Endometrium (tissue), 2 donors: ENCODE results near the gene GOLGA6D.
"Not testable (repeated sequence)": the region's sequence is repeated elsewhere in the genome, so short reads cannot be mapped to it uniquely, and the experiment has no call there.

Source experiments
- FAIRE-seq: peaks from 2 replicates; lab custom pipeline; 2012; peaks lifted over from hg19 to GRCh38; lab: Jason Lieb, UNC
- donor health status: control.
- donor health status: control.

GOLGA6D gene, protein sequence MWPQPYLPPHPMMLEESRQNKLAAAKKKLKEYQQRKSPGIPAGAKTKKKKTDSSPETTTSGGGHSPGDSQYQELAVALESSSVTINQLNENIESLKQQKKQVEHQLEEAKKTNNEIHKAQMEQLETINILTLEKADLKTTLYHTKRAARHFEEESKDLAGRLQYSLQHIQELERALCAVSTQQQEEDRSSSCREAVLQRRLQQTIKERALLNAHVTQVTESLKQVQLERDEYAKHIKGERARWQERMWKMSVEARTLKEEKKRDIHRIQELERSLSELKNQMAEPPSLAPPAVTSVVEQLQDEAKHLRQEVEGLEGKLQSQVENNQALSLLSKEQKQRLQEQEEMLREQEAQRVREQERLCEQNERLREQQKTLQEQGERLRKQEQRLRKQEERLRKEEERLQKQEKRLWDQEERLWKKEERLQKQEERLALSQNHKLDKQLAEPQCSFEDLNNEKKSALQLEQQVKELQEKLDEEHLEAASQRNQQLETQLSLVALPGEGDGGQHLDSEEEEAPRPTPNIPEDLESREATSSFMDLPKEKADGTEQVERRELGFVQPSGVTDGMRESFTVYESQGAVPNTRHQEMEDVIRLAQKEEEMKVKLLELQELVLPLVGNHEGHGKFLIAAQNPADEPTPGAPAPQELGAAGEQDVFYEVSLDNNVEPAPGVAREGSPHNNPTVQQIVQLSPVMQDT

DNA sequence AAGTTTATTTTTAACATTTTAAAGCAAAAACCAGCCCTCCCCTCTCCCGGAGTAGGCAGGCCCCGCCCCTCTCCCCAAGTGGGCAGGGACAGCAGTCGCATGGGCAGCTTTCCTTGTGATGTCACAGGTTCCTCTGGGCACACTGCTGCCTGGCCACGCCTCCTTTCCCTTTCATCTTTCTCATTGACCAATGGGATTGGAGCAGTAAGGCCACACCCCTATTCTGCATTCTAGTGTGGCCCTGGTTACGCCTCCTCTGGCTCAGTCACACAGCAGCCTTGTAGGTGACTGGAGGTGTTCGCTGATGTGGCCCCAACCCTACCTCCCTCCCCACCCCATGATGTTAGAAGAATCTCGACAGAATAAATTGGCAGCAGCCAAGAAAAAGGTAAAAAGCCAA, at the start of gene GOLGA6D:
Gene GOLGA6D (plus strand): TSS at position 264 of the 400 bp plus-strand sequence. CDS start 41 bp downstream, at position 305.
- not testable (repeated sequence) for FAIRE-seq

DNA sequence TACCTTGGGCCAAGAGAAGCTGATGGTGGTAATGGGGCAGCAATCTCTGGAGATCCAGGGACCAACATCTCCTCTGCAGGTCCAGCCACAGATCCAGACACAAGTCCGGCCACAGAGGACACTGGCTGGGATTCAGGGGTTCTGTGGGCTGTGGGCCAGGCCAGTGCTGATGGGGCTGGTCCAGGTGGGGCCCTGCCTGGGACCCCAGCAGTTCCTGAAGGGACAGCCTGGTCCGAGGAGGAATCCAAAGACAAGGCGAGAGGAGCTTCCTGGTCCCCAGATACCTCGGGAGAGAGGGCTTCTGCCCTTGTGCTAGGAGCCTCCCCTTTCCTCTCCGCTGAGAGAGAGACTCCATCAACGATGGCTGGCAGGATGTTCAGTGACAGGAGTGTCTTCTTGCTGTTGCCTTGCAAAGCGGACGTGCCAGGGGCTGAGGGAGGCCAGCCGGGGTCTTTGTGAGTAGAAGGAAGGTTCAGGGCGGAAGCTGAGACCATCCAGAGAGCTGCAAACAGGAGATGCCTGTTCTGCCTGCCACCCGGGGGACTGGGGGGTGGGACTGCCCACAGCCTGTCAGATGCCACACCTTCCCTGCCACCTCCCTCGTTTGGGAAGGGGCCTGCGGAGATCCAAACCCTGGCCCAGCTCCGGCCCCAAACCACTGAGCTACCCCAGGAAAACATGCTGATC, 49.0 kb upstream of the GOLGA6D start:
- no peak for FAIRE-seq

DNA sequence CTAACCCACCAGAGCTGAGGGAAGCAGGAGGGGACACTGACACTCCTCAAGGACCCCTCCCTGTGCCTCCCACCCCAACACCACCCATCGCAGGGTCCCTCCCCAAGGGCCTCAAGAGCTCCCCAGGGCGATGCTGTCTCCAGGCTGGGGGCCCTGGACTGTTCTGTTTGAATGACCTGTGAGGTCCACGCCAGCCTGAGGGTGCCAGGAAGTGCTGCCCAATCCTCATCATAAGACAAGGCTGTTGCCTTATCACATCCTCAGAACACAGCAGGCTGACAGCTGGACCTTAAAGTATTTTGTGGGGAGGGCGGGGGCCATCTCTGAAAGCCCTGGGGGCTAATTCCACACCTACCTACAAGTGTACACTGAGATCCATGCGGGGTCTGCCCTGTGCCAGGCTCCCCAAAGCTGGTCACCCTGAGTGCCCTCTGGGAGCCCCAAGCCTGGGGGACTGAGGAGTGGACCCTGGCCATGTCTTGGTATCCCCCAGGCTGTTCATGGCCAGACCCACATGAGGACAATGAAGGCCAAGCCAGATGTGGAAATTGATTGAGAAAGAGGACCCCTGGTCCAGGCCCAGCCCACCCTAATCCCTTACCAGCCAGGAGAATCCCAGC, 48.3 kb upstream of the GOLGA6D start:
- no peak for FAIRE-seq

DNA sequence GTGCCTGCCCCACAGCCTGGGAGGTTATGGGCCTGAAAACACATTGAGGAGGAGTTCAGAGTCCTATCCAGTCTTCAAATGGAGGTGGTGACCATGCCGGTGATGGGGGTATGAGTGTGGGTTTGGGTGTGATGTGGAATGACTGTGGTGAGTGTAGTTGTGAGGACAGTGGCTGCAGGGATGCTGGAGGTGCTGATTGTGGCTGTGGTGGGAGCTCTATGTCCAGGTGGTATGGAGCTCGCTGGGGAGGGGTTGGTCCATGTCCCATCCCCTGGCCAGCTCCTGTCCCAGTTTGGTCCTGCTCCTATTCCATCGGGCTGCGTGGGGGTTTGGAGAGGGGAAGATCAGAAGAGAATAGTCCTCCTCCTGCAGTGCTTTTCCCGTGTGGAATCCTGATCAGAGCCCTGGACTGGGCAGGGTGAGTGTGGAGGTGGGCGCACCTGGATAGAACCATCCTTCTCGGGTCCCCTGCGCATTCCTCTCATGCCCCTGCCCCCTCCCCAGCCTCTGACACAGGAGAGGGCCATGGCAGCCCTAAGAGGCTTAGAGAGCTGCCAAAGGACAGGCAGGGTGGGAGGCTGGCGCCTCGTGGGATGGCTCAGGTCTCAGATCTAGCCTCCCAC, 47.5 kb upstream of the GOLGA6D start:
- FAIRE-seq = no peak

DNA sequence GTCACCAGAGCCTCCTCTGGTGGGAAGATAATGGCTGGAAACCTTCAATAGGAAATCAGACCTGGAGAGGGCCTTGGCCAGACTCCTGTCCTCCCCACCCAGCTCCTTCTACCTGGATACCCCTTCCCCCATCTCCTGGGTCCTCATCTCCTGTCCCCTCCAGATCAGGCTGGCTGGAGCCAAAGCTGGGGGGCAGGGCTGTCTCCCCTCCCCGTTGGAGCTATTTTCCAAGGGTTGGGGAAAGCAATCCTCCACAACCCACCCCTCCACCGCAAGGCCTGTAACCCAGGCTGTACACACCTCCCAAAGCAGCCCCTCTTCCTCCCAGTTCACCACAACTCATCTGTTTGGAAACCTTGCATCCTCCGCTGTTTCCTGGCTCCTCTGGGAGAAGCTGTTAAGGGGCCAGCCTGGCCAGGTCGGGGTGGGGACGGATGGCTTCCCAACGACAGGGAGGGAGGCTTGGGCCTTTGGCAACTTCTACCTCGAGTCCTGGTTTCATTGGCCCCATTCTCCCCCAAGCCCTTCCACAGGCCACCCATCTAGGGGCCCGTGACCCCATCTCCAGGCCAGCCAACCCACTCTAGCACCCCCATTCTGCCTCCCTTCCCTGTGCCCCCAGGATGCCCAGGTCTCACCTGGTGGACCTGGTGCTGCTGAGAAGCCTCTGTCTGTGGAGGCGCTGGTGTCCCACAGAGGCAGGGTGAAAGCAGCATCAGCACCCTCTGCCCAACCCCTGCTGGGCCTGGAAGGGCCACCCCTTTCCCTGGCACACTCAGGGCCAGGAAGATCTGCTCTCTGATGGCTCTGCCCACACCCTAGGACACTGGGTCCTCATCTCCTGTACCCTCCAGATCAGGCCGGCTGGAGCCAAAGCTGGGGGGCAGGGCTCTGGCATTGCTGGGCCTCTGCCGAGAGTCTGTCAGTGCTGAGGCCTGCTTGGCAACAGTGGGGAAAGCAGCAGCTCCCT, 46.6 kb upstream of the GOLGA6D start:
- FAIRE-seq = no peak

DNA sequence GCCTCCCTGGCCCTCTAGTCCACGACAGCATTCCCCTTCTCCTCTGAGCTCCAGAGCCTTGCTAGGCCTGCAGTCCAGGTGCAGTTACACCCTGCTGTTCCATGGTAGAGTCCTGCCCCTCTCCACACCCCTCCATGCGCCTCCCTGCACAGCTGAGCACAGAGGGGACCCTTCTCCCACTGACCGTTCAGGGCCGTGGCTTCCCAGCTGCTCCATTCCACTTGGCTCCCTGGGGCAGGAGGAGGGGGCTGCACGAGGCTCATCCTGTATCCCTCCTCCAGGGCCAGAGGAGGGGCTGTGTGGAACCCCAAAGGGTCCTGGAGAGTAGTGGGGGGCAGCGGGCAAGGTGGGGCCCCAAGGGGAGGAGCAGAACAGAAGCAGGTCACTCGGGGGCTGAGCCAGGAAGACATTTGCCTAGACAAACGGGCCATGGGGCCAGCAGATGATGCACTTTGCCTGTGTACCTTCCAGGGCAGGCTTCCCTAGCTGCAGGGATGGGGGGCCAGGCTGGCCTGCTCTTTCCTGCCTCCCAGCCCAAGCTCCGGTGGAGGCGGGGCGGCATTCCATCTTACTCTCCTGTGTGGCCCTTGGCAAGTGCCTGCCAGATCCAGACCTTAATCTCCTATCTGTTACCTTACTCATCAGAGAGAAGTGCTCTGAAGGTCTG, 45.2 kb upstream of the GOLGA6D start:
- FAIRE-seq = no peak

DNA sequence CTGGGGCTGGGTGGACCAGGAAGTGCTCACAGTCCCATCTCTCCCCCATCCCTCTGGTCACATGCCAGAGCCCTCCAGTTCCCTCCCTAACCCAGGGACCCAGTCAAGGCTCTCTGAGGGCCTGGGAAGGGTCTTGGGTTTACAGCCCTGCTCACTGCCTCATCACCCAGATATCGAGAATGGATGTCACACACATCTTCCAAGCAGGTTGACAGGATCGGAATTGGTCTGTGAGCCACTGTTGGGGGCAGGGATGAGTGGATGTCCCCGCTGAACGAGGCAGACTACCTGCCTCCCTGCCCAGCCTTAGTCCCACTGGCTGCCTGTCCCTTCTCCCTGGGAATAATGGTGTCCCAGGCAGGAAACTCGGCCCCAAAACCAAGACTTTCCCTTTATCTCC, 44.5 kb upstream of the GOLGA6D start:
- no peak for FAIRE-seq

DNA sequence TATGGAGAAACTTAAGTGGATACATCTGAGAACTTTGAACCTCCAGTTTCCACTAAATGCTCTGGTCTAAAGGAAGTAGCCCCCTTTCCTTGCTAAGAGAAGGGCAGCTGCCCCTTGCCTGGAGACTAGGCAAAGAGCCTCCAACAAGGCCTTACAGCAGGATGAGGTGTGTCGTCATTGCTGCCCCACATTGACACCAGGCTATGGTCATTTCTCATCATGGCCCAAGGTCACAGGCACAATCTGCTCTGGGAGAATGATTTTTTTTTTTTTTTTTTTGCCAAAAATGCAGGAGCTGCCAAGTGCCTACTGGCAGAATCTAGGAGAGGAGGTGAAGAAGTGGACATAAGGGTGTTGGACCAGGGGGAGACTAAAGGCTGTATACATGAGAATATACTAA, 36.9 kb upstream of the GOLGA6D start:
- FAIRE-seq = not testable (repeated sequence)

DNA sequence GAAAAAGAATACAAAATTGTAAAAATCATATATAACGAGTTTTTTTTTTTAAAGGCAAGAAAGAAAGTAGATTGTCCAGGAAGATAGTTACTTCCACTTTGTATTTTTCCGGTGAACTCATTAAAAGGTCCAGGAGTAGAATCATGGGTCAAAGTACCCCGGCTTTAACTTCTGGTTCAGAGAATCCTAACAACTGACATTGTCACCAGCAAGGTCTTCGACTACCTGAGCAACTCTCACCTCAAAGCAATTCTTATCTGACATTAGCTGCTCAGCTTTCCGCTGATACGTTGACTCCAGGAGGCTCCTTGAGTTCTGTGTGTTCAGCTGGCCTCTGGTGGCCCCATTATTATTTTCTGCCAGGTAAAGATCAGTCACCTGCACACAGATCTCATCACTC, 33.6 kb upstream of the GOLGA6D start:
- not testable (repeated sequence) for FAIRE-seq

DNA sequence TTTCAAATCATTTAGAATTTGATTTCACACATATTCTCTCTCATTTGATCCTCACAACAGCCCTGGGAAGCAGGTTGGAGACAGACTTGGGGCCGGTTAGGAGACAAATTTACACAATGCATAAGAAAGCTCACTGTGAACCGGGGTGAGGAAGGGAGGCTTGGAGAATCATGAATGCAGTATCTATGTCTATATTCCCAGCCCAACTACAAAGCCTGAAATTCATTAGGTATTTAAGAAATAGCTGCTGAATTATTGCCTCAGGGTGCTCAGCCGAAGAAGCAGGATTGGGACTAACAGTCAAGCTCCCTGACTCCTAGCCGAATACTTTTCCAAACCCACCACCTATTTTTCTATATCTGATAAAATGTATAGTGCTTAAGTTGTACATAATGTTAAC, 32.9 kb upstream of the GOLGA6D start:
- no peak for FAIRE-seq

DNA sequence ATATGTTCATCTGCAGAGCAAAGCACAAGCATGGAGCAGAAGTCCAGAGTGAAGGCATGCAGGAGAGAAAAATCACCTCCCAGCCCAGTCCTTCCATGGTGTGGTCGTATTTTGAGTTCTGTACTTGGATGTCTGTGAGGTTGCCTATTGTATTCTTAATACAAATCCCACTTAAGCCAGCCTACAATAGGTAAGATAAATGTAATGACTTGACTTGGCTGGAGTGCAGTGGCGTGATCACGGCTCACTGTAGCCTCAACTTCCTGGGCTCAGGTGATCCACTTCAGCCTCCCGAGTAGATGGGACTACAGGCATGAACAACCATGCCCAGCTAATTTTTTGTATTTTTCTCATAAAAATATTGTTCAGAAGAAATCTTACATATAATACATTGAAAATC, 31.3 kb upstream of the GOLGA6D start:
- not testable (repeated sequence) for FAIRE-seq

DNA sequence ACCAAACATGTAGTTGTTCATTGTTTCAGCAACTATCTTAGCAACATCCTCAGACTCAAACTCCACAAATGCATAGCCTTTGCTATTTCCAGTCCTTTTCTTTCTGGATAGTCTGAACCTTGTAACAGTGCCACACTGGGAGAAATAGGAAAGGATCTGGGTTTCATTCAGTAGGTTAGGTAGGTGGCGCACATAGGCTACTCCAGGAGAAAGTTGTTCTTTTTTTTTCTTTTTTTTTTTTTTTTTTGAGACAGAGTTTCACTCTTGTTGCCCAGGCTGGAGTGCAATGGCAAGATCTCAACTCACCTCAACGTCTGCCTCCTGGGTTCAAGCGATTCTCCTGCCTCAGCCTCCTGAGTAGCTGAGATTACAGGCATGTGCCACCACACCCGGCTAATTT, 30.4 kb upstream of the GOLGA6D start:
- not testable (repeated sequence) for FAIRE-seq

DNA sequence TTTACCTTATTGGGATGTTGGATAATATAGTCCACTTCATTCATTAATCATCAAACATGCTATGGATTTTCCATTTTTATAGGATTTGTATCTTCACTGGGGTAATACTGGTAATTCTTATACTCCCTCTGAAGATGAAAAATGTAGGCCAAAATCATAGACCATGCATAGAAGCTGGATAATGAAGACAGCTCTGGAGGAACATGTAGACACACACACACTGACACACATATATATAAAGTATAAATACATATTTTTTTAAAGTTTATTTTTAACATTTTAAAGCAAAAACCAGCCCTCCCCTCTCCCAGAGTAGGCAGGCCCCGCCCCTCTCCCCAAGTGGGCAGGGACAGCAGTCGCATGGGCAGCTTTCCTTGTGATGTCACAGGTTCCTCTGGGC, 24.6 kb upstream of the GOLGA6D start, which contains the start of gene GOLGA6C:
Gene GOLGA6C (plus strand): TSS at position 301 of the 400 bp plus-strand sequence. CDS start 265 bp downstream, outside the sequence.
- FAIRE-seq = not testable (repeated sequence)

DNA sequence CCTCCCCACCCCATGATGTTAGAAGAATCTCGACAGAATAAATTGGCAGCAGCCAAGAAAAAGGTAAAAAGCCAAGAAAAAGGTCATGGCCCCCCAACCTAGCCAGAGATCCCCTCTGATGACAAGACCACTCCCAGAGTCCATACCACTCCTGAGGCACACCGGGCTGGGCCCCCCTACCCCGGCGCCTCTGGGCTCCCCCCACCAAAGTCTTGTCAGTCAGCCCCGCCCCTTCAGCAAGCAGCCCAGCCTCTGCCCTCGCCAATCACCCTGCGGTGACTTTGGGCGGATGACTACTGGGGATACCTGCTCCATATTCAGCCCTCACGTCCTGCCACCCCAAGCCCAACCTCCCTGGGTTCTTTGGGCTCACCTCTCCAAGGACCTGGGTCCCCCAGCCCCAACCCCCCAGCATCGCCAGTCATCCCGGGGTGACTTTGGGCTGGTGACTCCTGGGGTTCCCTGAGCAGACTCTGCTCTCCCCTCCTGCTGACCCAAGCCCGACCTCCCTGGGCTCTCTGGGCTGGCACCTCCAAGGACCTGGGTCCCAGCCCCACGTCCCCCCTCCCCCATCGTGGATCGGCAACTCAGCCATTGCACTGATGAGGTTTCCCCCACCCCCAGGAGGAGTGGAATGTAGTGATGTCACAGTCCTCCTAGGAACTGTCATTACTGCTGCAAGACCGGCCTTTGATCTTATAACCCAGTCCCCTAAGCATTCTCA, 23.9 kb upstream of the GOLGA6D start:
- not testable (repeated sequence) for FAIRE-seq

DNA sequence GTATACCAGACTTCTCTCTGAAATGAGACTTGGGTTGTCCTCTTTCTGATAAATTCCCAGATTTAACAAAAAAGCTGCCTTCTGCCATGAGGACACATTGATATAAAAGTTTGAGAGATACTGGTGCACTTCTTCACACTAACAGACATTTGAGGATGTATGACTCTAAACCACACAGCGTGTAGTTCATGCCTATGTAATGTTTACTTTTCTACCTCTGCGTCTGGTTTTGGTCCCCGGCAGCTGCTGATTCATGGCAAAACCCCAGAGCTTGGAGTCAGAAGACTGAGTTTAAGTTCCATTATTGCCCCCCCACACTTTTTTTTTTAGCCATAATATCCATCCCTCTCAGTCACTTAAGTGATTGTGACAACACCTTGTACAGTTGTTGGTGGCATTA, 22.8 kb upstream of the GOLGA6D start:
- FAIRE-seq = not testable (repeated sequence)

DNA sequence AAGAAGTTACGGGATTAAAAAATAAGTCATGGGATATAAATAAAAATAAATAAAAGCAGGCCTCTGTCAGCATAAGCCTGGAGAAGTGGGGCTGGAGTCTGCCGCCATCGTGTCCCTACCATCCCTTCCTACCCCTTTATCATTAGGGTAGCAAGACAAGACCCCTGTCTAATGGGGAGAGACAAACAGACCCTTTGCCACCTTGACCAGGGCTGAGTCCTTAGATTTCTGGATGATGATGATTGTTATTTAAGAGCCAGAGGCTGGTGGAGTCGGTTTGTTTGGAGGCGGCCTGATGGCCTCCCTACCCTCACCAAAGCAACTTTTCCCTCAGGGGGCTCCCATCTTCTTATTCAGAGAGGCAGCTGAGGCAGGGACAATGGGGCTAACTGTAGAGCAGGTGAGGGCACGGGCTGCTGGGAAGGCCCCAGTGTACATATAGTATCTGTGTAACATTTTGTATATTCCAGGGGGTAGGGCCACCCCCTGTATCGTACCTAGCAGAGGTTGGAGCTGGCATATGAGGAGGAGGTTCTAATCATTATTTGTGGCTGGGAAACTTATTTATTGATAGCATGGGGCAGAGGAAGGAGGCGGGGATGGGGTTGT, 8.8 kb upstream of the GOLGA6D start:
- not testable (repeated sequence) for FAIRE-seq

DNA sequence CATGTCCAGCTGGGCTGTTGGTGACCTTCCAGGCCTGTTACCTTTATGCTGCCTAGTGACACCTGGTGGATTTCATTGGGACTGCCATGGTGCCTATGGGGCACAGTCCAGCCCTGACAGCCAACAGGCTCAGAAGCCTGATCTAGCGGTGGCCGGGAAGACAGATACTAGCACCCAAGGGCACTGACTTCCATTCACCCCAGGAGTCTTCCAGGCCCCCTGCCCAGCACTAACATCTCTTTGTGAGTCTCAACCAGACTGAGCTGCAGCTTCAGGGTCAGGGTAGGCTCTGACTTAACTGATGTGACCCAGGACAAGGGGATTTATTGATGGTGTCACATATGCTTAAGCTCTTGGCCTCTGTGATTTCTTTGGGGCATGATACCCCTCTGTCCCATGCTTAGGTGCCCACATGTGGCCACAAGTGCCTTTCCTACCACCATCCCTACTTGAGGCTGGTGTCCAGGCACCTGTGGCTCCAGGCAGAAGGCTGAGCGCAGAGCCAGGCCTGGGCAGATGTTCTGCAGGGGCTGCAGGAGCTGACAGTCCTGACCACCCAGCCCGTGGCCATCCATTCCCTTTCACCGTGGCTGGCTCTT, 8.0 kb upstream of the GOLGA6D start:
- FAIRE-seq = not testable (repeated sequence)

DNA sequence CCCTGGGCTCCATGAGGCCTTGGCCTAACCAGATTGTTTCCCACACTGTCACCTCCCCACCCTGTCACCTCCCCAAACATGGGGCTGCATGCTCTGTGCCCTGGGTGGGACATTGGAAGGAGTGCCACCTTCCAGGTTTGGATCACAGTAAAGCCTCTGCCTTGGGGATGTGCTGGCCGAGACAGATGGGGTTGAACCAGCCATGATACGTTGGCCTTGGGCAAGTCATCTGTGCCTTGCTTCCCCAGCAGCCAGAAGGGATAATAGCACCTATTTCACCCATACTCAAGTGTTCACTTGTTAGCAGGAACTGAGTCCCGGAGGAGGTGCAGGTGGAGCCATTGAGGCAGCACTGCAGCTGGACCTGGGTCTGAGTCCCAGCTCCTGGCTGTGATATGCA, 7.0 kb upstream of the GOLGA6D start:
- FAIRE-seq = not testable (repeated sequence)
